ENCODE results near the gene SMARCD2. TPM values are rescaled to one million over a fixed set of nuclear protein-coding genes. Genes with fewer than 3 reads are reported as not detected.
"Not testable (repeated sequence)": the region's sequence is repeated elsewhere in the genome, so short reads cannot be mapped to it uniquely, and the experiment has no call there.

Gene SMARCD2
- total RNA-seq, 4 donors from 2014 or later = 234 to 337 (median 309) TPM

GRCh38 chr17:63848834-63849689, 6.6 kb upstream of the SMARCD2 start:
- peaks cover 10% of the 10 kb centered on the region for H3K4me1 ChIP-seq
- DNase-seq (ENCODE audit: low spot score in 2 of 2) = peak; percentile 95 to 98
- H3K27ac ChIP-seq = peak overlapping the region; percentile 53
- TF ChIP-seq EP300 (IDR thresholded peaks at IDR 0.05) (no peak), POLR2A (IDR thresholded peaks at IDR 0.05) (no peak), CTCF (IDR thresholded peaks at IDR 0.05) (peak; percentile 34 to 68), POLR2AphosphoS5 (IDR thresholded peaks at IDR 0.05) (peak; percentile 4 to 93 (median 61))
- no peaks in the 10 kb centered on the region for H3K36me3 ChIP-seq
- peak overlapping the region; percentile 32 for H3K4me3 ChIP-seq
- H3K9me3 ChIP-seq = no peaks in the 10 kb centered on the region
- no peaks in the 10 kb centered on the region for H3K27me3 ChIP-seq
- WGBS = 22% methylated on average over 51 of the region's 82 CpGs

- TF ChIP-seq POLR2A (IDR thresholded peaks at IDR 0.05) (no peak), EP300 (IDR thresholded peaks at IDR 0.05) (no peak), CTCF (IDR thresholded peaks at IDR 0.05) (no peak), POLR2AphosphoS5 (IDR thresholded peaks at IDR 0.05) (no peak)
- no peaks in the 10 kb centered on the region for H3K27me3 ChIP-seq
- no peak overlapping the region for H3K27ac ChIP-seq
- no peaks in the 10 kb centered on the region for H3K36me3 ChIP-seq
- DNase-seq (ENCODE audit: low spot score in 2 of 2) = no peak
- no peak overlapping the region for H3K4me3 ChIP-seq
- 76% methylated on average over 3 of the region's 3 CpGs for WGBS
- H3K9me3 ChIP-seq = no peaks in the 10 kb centered on the region
- peaks cover 17% of the 10 kb centered on the region for H3K4me1 ChIP-seq
Observed at GRCh38 chr17:63847525-63848249, 5.2 kb upstream of the SMARCD2 start.

GRCh38 chr17:63845509-63845908, 3.0 kb upstream of the SMARCD2 start:
- Histone ChIP-seq H3K27me3 (no peaks in the 10 kb centered on the region), H3K27ac (no peak overlapping the region), H3K36me3 (no peaks in the 10 kb centered on the region), H3K9me3 (no peaks in the 10 kb centered on the region), H3K4me1 (peaks cover 29% of the 10 kb centered on the region), H3K4me3 (no peak overlapping the region)
- TF ChIP-seq EP300 (IDR thresholded peaks at IDR 0.05) = no peak
- TF ChIP-seq POLR2AphosphoS5 (IDR thresholded peaks at IDR 0.05) = no peak
- no peak for TF ChIP-seq POLR2A (IDR thresholded peaks at IDR 0.05)
- WGBS = 42% methylated on average over 1 of the region's 1 CpG
- no peak for DNase-seq (ENCODE audit: low spot score in 2 of 2)

- TF ChIP-seq CTCF (IDR thresholded peaks at IDR 0.05) (peak in 1 of 2 donors; percentile 0), POLR2AphosphoS5 (IDR thresholded peaks at IDR 0.05) (no peak)
- peak overlapping the region; percentile 71 for H3K4me3 ChIP-seq
- 78% methylated on average over 9 of the region's 9 CpGs for WGBS
- H3K4me1 ChIP-seq = peaks cover 39% of the 10 kb centered on the region
- no peak for DNase-seq (ENCODE audit: low spot score in 2 of 2)
- H3K36me3 ChIP-seq = no peaks in the 10 kb centered on the region
- H3K9me3 ChIP-seq = no peaks in the 10 kb centered on the region
- H3K27me3 ChIP-seq = no peaks in the 10 kb centered on the region
- peak overlapping the region; percentile 64 for H3K27ac ChIP-seq
Observed at GRCh38 chr17:63843910-63844677, 1.6 kb upstream of the SMARCD2 start.

- peaks cover 41% of the 10 kb centered on the region for H3K4me1 ChIP-seq
- H3K27me3 ChIP-seq; DNase-seq (ENCODE audit: low spot score in 2 of 2); H3K9me3 ChIP-seq; H3K36me3 ChIP-seq: not testable (repeated sequence)
- H3K27ac ChIP-seq = peak overlapping the region; percentile 64
- H3K4me3 ChIP-seq = peak overlapping the region; percentile 71
- 9% methylated on average over 19 of the region's 19 CpGs for WGBS
Observed at GRCh38 chr17:63843387-63843888, 953 bp upstream of the SMARCD2 start.

Measured in suprapubic skin (tissue), 4 donors.